Type B pancreatic cell (in vitro differentiated cells): ENCODE data around the gene GJC3. TPM values are rescaled to one million over a fixed set of nuclear protein-coding genes. Genes with fewer than 3 reads are reported as not detected.

Experiments used
- DNase-seq: peaks from one replicate; pipeline ENCODE4 v3.0.0; 2021; ENCODE audit warnings: mixed read lengths; ENCODE audit not compliant: unreplicated experiment; ENCODE audit errors: extremely low spot score
- H3K27ac Mint-ChIP-seq: 2 replicates; pipeline ENCODE4 v1.8.0; 2021; ENCODE audit warnings: mild to moderate bottlenecking, mixed read lengths
- H3K27me3 Mint-ChIP-seq: 2 replicates; pipeline ENCODE4 v1.8.0; 2021; ENCODE audit warnings: mixed read lengths
- H3K36me3 Mint-ChIP-seq: 2 replicates; pipeline ENCODE4 v1.8.0; 2021; ENCODE audit warnings: mixed read lengths
- H3K4me1 Mint-ChIP-seq: one replicate; pipeline ENCODE4 v1.8.0; 2021; ENCODE audit warnings: mixed read lengths; ENCODE audit not compliant: unreplicated experiment
- H3K4me3 Mint-ChIP-seq: 2 replicates; pipeline ENCODE4 v1.8.0; 2021; ENCODE audit warnings: mild to moderate bottlenecking, mixed read lengths
- H3K9me3 Mint-ChIP-seq: 2 replicates; pipeline ENCODE4 v1.8.0; 2021; ENCODE audit warnings: mixed read lengths
- total RNA-seq: library from RNA; stranded (reverse); gene quantifications from 2 replicates; pipeline ENCODE4 v1.2.1, GENCODE V29; 2021; ENCODE audit warnings: low replicate concordance
- TF ChIP-seq, protein P1 (sequence below): fragments of 200-600 bp; sonication (generic); conservative IDR thresholded peaks from 2 replicates; pipeline ENCODE4 v1.5.0; 2021; ENCODE audit warnings: antibody characterized with exemption, mild to moderate bottlenecking

The GJC3 gene
- total RNA-seq, 1 donor from 2014 or later = not detected

DNA sequence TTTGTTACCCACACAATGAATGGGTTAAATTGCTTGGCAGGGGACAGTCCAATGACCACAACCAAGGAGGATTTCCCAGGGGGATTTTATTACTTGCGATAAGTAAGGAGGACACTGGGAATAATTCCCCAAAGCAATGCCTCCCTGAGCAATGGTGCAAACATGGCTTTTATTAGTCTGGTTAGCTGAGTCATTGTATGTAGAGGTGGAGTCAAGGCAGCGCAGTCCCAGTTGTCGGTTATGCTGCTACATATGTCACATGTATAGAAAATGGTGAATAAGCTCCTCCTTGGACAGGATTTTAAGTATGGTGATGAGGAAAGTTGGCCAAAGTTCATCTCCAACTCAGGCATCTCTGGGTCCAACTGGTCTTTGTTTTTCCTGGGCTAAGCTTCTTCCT lies 6.2 kb downstream of the GJC3 start:
- Mint-ChIP-seq H3K4me3 (no peak overlapping the region), H3K27me3 (peaks cover 18% of the 10 kb centered on the region), H3K27ac (no peak overlapping the region), H3K9me3 (no peaks in the 10 kb centered on the region), H3K36me3 (no peaks in the 10 kb centered on the region), H3K4me1 (peaks cover 4% of the 10 kb centered on the region)
- DNase-seq = no peak
- TF ChIP-seq, protein P1, sequence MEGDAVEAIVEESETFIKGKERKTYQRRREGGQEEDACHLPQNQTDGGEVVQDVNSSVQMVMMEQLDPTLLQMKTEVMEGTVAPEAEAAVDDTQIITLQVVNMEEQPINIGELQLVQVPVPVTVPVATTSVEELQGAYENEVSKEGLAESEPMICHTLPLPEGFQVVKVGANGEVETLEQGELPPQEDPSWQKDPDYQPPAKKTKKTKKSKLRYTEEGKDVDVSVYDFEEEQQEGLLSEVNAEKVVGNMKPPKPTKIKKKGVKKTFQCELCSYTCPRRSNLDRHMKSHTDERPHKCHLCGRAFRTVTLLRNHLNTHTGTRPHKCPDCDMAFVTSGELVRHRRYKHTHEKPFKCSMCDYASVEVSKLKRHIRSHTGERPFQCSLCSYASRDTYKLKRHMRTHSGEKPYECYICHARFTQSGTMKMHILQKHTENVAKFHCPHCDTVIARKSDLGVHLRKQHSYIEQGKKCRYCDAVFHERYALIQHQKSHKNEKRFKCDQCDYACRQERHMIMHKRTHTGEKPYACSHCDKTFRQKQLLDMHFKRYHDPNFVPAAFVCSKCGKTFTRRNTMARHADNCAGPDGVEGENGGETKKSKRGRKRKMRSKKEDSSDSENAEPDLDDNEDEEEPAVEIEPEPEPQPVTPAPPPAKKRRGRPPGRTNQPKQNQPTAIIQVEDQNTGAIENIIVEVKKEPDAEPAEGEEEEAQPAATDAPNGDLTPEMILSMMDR = no peak

DNA sequence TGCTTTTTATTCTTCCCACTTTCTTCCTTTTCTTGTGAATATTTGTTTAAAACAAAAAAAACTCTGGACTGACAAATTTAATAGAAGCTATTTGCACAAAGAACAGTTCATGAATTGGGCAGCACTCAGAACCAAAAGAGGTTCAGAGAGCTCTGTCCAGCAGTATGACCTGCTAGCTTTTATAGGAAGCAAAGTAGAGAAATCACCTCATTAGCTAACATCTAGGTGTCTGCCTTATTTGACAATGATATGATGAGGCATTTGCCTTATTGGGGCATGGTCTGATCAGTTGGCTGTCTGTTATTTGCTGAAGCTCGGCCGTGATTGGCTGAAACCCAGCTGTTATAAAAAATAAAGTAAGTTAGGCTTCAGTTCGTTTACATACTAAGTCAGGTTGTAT lies 9.3 kb downstream of the GJC3 start:
- Mint-ChIP-seq H3K4me1 (peaks cover 14% of the 10 kb centered on the region), H3K4me3 (peak overlapping the region; percentile 92), H3K36me3 (peaks cover 6% of the 10 kb centered on the region), H3K27me3 (peaks cover 3% of the 10 kb centered on the region), H3K27ac (peak overlapping the region; percentile 77), H3K9me3 (no peaks in the 10 kb centered on the region)
- DNase-seq = no peak
- TF ChIP-seq, protein P1 = no peak

DNA sequence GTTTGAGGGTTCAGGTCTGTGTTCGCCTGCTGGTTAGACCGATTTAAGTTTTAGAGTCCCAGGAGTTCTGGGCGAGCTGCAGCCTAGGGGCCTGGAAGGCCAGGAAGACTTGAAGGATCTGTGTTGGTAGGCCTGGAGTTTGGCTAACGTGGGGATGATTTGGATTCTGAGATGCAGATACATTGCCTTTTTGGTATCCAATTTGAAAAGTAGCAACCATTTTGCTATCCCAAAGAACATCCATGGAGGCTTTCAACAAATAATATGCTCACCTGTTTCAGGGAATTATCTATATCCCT lies 9.7 kb downstream of the GJC3 start:
- Mint-ChIP-seq H3K27me3 (peaks cover 3% of the 10 kb centered on the region), H3K4me1 (peaks cover 14% of the 10 kb centered on the region), H3K27ac (peak overlapping the region; percentile 77), H3K36me3 (peaks cover 6% of the 10 kb centered on the region), H3K4me3 (peak overlapping the region; percentile 92), H3K9me3 (no peaks in the 10 kb centered on the region)
- TF ChIP-seq, protein P1 = no peak
- no peak for DNase-seq

DNA sequence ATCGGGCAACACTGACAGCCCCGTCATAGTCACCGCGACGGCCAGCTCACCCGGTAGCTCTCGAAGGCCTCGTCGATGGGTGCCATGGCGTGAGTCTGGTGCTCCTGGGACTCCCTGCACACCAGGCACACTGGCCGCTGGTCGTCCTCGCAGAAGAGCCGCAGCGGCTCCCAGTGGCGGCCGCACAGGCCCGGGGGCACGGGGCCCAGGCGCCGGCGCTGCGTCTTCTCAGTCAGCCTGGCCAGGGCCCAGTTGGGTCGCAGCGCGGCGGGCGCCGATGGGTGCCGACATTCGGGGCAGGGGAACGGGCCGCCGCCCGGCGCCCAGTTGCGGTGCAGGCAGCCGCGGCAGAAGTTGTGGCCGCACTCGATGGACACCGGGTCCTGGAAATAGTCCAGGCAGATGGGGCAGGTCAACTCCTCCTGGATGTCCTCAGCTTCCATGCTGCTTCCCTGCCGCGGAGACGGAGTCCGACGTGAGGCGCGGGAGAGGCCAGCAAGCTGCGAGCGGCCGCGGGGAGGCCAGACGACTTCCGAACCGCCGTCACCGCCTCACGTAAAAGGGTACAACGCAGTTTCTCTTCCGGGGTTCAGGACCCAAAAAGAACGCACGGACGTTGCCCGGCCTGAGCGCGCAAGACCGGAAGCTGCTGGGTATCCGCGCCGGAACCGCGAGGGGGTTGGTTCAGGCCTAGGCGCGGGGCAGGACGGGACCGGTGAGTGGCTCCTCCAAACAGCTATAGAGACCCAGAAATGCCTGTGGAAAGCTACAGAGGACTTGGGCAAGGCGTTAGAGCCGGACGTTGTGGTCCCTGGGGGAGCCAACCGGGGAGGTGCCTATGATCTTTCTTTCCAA lies 10.2 kb downstream of the GJC3 start, which contains the start of gene TRIM4:
TRIM4 (minus strand) TSS at position 572 of the 855 bp plus-strand sequence; CDS start at position 443, 129 bp downstream.
- Mint-ChIP-seq H3K4me3 (peak within 1 kb of the TSS; percentile 92), H3K27me3 (peaks cover 3% of the 10 kb centered on the region), H3K36me3 (peaks cover 6% of the 10 kb centered on the region), H3K9me3 (no peaks in the 10 kb centered on the region), H3K27ac (peak within 1 kb of the TSS; percentile 77), H3K4me1 (peaks cover 14% of the 10 kb centered on the region)
- peak; percentile 73 for DNase-seq
- TF ChIP-seq, protein P1 = peak; percentile 30

DNA sequence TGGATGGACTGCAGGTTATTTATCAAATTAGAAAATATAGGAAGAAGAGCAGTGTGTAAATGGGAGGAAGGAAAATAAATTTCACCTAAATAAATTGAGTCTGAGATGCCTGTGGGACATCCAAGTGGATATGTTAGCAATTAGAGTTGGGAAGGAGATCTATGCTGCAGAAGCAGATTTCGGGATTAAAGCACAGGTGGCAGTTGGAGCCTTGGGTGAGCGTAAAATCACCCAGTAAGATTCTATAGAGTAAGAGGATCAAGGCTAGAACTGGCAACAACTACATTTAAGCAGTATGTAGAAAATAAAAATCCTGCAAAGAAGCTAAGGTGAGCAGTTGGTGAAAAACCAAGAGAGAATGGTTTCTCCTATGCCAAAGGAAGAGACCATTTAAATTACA lies 18.4 kb downstream of the GJC3 start:
- no peaks in the 10 kb centered on the region for H3K36me3 Mint-ChIP-seq
- DNase-seq = no peak

More for the DNA sequence above, 18.4 kb downstream of the GJC3 start:
- Mint-ChIP-seq H3K27me3 (no peaks in the 10 kb centered on the region), H3K9me3 (no peaks in the 10 kb centered on the region), H3K4me3 (no peak overlapping the region), H3K27ac (no peak overlapping the region), H3K4me1 (no peaks in the 10 kb centered on the region)
- TF ChIP-seq, protein P1 = no peak
